ENCODE results near the gene ARMH1.

Gene ARMH1

DNA sequence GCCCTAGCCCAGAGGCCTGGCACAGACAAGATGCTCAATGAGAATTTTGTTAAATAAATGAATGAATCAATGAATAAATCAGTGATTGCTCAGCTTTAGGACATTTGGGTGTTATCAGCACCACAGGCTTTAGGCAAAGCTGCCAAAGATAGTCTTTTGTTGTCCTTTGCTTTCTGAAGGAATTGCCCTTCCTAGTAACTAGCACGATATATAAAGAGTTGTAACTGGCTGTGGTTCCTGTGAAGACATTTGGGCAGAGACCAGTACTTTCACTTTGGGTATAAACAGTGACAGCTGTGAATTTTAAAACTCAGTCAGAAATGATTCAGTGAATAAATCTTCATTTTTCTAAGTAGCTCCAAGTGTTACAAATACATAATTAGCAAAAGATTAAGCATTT lies 43.1 kb downstream of the ARMH1 start:
- DNase-seq (no peak), ATAC-seq (ENCODE audit: insufficient read depth, low read depth) (no peak)
- Histone ChIP-seq H4K20me1 (ENCODE audit: insufficient read depth, low read length) (no peaks in the 10 kb centered on the region), H3K9ac (ENCODE audit: low read depth, low read length) (no peak overlapping the region), H3K36me3 (ENCODE audit: insufficient read depth, low read length) (no peaks in the 10 kb centered on the region), H3K4me2 (ENCODE audit: insufficient read depth, low read length) (no peak overlapping the region), H2AFZ (ENCODE audit: low read depth, low read length) (no peak overlapping the region), H3K4me3 (ENCODE audit: low read depth in 1 of 2, low read length in 2 of 2) (no peak overlapping the region), H3K9me3 (ENCODE audit: insufficient read depth, low read length, severe bottlenecking) (no peaks in the 10 kb centered on the region), H3K4me1 (ENCODE audit: insufficient read depth, low read length) (peaks cover 13% of the 10 kb centered on the region), H3K27me3 (ENCODE audit: insufficient read depth, low read length, poor library complexity) (no peaks in the 10 kb centered on the region), H3K79me2 (ENCODE audit: insufficient read depth, low read length) (no peaks in the 10 kb centered on the region), H3K27ac (ENCODE audit: low read length) (no peak overlapping the region)
- TF ChIP-seq EZH2 (IDR thresholded peaks at IDR 0.05; ENCODE audit: borderline replicate concordance, low read depth, low read length, severe bottlenecking): no peak
- TF ChIP-seq, protein P1, sequence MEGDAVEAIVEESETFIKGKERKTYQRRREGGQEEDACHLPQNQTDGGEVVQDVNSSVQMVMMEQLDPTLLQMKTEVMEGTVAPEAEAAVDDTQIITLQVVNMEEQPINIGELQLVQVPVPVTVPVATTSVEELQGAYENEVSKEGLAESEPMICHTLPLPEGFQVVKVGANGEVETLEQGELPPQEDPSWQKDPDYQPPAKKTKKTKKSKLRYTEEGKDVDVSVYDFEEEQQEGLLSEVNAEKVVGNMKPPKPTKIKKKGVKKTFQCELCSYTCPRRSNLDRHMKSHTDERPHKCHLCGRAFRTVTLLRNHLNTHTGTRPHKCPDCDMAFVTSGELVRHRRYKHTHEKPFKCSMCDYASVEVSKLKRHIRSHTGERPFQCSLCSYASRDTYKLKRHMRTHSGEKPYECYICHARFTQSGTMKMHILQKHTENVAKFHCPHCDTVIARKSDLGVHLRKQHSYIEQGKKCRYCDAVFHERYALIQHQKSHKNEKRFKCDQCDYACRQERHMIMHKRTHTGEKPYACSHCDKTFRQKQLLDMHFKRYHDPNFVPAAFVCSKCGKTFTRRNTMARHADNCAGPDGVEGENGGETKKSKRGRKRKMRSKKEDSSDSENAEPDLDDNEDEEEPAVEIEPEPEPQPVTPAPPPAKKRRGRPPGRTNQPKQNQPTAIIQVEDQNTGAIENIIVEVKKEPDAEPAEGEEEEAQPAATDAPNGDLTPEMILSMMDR (IDR thresholded peaks at IDR 0.05; ENCODE audit: borderline replicate concordance, extremely low read depth, low read length, poor library complexity, severe bottlenecking): no peak

DNA sequence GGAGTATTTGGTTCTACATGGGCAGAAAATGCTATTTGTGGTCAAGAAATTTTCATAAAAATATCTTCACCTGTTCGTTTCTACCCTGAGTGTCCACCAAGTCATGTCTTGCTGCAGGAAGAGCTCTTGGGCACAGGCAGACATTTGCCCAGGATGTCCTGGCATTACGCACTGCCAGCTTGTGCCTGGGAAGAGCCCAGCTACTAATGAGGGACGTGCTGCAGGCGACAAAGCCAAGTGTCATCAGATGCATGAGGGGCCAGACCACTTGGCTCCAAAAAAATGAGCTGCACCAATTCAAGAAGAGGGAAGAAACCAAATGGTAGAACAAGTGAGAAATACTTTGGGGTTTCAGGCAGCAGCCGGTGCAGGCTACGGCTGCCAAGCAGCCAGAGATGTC lies 43.6 kb downstream of the ARMH1 start:
- no peak for DNase-seq
- TF ChIP-seq EZH2 (IDR thresholded peaks at IDR 0.05; ENCODE audit: borderline replicate concordance, low read depth, low read length, severe bottlenecking): no peak
- TF ChIP-seq, protein P1 (IDR thresholded peaks at IDR 0.05; ENCODE audit: borderline replicate concordance, extremely low read depth, low read length, poor library complexity, severe bottlenecking): no peak
- no peak overlapping the region for H3K9ac ChIP-seq (ENCODE audit: low read depth, low read length)
- H3K4me1 ChIP-seq (ENCODE audit: insufficient read depth, low read length): peaks cover 13% of the 10 kb centered on the region
- H3K4me2 ChIP-seq (ENCODE audit: insufficient read depth, low read length): no peak overlapping the region
- no peaks in the 10 kb centered on the region for H3K79me2 ChIP-seq (ENCODE audit: insufficient read depth, low read length)
- no peak overlapping the region for H3K4me3 ChIP-seq (ENCODE audit: low read depth in 1 of 2, low read length in 2 of 2)
- H3K27ac ChIP-seq (ENCODE audit: low read length): no peak overlapping the region
- H3K36me3 ChIP-seq (ENCODE audit: insufficient read depth, low read length): no peaks in the 10 kb centered on the region
- H2AFZ ChIP-seq (ENCODE audit: low read depth, low read length): no peak overlapping the region
- no peaks in the 10 kb centered on the region for H4K20me1 ChIP-seq (ENCODE audit: insufficient read depth, low read length)
- no peak for ATAC-seq (ENCODE audit: insufficient read depth, low read depth)
- no peaks in the 10 kb centered on the region for H3K9me3 ChIP-seq (ENCODE audit: insufficient read depth, low read length, severe bottlenecking)
- H3K27me3 ChIP-seq (ENCODE audit: insufficient read depth, low read length, poor library complexity): no peaks in the 10 kb centered on the region

DNA sequence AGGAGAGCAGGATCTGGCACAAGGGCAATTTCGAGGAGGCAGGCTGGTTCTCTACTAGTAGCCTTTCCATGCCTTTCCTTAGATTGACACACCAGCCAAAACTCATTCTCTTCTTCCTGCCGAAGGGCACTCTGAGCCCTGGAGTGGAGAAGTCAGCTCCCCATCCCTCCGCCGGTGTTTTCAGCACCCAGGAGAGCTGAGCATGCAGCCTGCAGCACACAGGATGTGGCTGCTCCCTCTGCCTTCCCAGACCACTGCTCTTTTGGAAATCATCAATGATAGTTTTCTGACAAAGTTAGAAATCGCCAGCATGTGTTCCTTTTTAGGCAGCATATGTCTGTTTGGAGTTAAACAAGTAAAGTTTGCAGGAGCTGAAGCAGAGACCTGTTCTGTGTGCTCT lies 44.8 kb downstream of the ARMH1 start:
- Histone ChIP-seq H2AFZ (ENCODE audit: low read depth, low read length) (no peak overlapping the region), H3K79me2 (ENCODE audit: insufficient read depth, low read length) (no peaks in the 10 kb centered on the region), H3K9me3 (ENCODE audit: insufficient read depth, low read length, severe bottlenecking) (no peaks in the 10 kb centered on the region), H3K27ac (ENCODE audit: low read length) (no peak overlapping the region), H3K4me2 (ENCODE audit: insufficient read depth, low read length) (no peak overlapping the region), H4K20me1 (ENCODE audit: insufficient read depth, low read length) (no peaks in the 10 kb centered on the region), H3K4me1 (ENCODE audit: insufficient read depth, low read length) (peaks cover 13% of the 10 kb centered on the region), H3K36me3 (ENCODE audit: insufficient read depth, low read length) (no peaks in the 10 kb centered on the region), H3K27me3 (ENCODE audit: insufficient read depth, low read length, poor library complexity) (no peaks in the 10 kb centered on the region), H3K9ac (ENCODE audit: low read depth, low read length) (no peak overlapping the region), H3K4me3 (ENCODE audit: low read depth in 1 of 2, low read length in 2 of 2) (no peak overlapping the region)
- ATAC-seq (ENCODE audit: insufficient read depth, low read depth) (0 out of 3 replicates have a peak, but pooled peaks have one; percentile 41), DNase-seq (no peak)
- TF ChIP-seq, protein P1 (IDR thresholded peaks at IDR 0.05; ENCODE audit: borderline replicate concordance, extremely low read depth, low read length, poor library complexity, severe bottlenecking): no peak
- no peak for TF ChIP-seq EZH2 (IDR thresholded peaks at IDR 0.05; ENCODE audit: borderline replicate concordance, low read depth, low read length, severe bottlenecking)

DNA sequence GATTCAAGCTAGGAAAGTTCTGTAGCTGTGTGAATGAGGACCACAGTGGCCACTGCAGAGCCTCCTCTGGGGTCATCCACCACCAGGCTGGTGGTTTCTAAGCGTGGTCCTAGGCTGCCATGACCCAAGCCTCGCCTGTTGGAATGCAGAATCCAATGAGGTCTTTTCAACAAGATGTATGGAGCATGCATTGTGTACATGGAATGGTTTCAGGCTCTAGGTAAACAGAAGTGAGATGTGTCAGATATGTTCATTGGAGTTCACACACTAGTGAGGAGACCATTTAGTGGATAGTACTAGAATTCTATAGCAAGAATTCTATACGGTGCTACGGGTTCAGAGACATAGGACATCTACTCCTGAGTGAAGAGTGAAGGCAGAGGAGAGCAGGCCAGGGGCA lies 45.8 kb downstream of the ARMH1 start:
- H3K36me3 ChIP-seq (ENCODE audit: insufficient read depth, low read length): no peaks in the 10 kb centered on the region
- H3K9ac ChIP-seq (ENCODE audit: low read depth, low read length): no peak overlapping the region
- no peaks in the 10 kb centered on the region for H3K27me3 ChIP-seq (ENCODE audit: insufficient read depth, low read length, poor library complexity)
- no peaks in the 10 kb centered on the region for H4K20me1 ChIP-seq (ENCODE audit: insufficient read depth, low read length)
- H3K9me3 ChIP-seq (ENCODE audit: insufficient read depth, low read length, severe bottlenecking): no peaks in the 10 kb centered on the region
- no peak overlapping the region for H3K4me2 ChIP-seq (ENCODE audit: insufficient read depth, low read length)
- no peak for ATAC-seq (ENCODE audit: insufficient read depth, low read depth)
- H3K4me1 ChIP-seq (ENCODE audit: insufficient read depth, low read length): peaks cover 4% of the 10 kb centered on the region
- no peak for DNase-seq
- no peaks in the 10 kb centered on the region for H3K79me2 ChIP-seq (ENCODE audit: insufficient read depth, low read length)
- no peak for TF ChIP-seq EZH2 (IDR thresholded peaks at IDR 0.05; ENCODE audit: borderline replicate concordance, low read depth, low read length, severe bottlenecking)
- TF ChIP-seq, protein P1 (IDR thresholded peaks at IDR 0.05; ENCODE audit: borderline replicate concordance, extremely low read depth, low read length, poor library complexity, severe bottlenecking): no peak
- no peak overlapping the region for H3K27ac ChIP-seq (ENCODE audit: low read length)
- H3K4me3 ChIP-seq (ENCODE audit: low read depth in 1 of 2, low read length in 2 of 2): no peak overlapping the region
- no peak overlapping the region for H2AFZ ChIP-seq (ENCODE audit: low read depth, low read length)

Data from DND-41 (cell line).